B cell (primary cell): ENCODE results near the gene PRPF31. TPM values are rescaled to one million over a fixed set of nuclear protein-coding genes. Genes with fewer than 3 reads are reported as not detected.

Experiments
- ATAC-seq: fragments of 200-7000 bp; cut with Tn5 transposase; one replicate; pipeline ENCODE4 v1.10.0; 2021; ENCODE audit warnings: low read depth, mild to moderate bottlenecking, moderate number of reproducible peaks, moderate library complexity
- CTCF ChIA-PET: fragments of 350-600 bp; sonication (Branson Sonifier 250); formaldehyde crosslinking; loops from one replicate; lab custom pipeline; 2021; ENCODE audit warnings: antibody characterized with exemption, inconsistent platforms; lab: Charles Lee
- POLR2A ChIA-PET: fragments of 350-600 bp; sonication (Branson Sonifier 250); formaldehyde crosslinking; loops from one replicate; lab custom pipeline; 2021; ENCODE audit warnings: antibody characterized with exemption; lab: Charles Lee
- DNase-seq: peaks from one replicate; pipeline ENCODE4 v3.0.0; 2013
- H2AFZ ChIP-seq: 2 replicates; pipeline ENCODE4 v1.6.1; 2012; ENCODE audit warnings: mild to moderate bottlenecking, low read depth, low read length; ENCODE audit not compliant: insufficient read depth, poor library complexity, severe bottlenecking
- H3K27ac ChIP-seq, 2 donors: 1 replicate in 1 of 2; 2 replicates in 1 of 2; pipeline ENCODE4 v1.5.1; 2012 to 2013; ENCODE audit warnings: low read length in 2 of 2, mild to moderate bottlenecking in 2 of 2, moderate library complexity in 1 of 2
- H3K27me3 ChIP-seq, 4 experiments: fragments of 200-600 bp in 1 of 4; sonication (generic) in 1 of 4; replicated peaks in 1 of 4; 1 replicate in 2 of 4; 2 replicates in 2 of 4; pipeline versions ENCODE4 v1.6.1 to v1.7.0; 2013 to 2016; ENCODE audit warnings: low read length in 3 of 4, mild to moderate bottlenecking in 2 of 4, mixed read lengths in 1 of 4, moderate library complexity in 1 of 4; ENCODE audit not compliant: insufficient read depth in 4 of 4, control insufficient read depth in 3 of 4; ENCODE audit errors: control extremely low read depth in 1 of 4
- H3K36me3 ChIP-seq, 2 experiments: replicated peaks in 1 of 2; 1 replicate in 1 of 2; 2 replicates in 1 of 2; pipeline versions ENCODE4 v1.6.1 to v1.7.1; 2013; ENCODE audit warnings: low read length in 1 of 2; ENCODE audit not compliant: insufficient read depth in 2 of 2, control insufficient read depth in 1 of 2; ENCODE audit errors: control extremely low read depth in 1 of 2, extremely low read depth in 1 of 2
- H3K4me1 ChIP-seq, 2 donors: fragments of 200-600 bp in 1 of 2; sonication (generic) in 1 of 2; 1 replicate in 1 of 2; 2 replicates in 1 of 2; pipeline versions ENCODE4 v1.5.1 to v1.6.1; 2013 to 2017; ENCODE audit warnings: low read length in 2 of 2; ENCODE audit not compliant: control insufficient read depth in 2 of 2, insufficient read depth in 2 of 2
- H3K4me2 ChIP-seq: replicated peaks from 2 replicates; pipeline ENCODE3; 2012; ENCODE audit warnings: mild to moderate bottlenecking, low read depth, low read length; ENCODE audit not compliant: poor library complexity, severe bottlenecking
- H3K4me3 ChIP-seq, 5 experiments: fragments of 200-600 bp in 1 of 5; sonication (generic) in 1 of 5; 1 replicate in 3 of 5; 2 replicates in 2 of 5; pipeline versions ENCODE4 v1.5.1 to v1.7.0; 2011 to 2016; ENCODE audit warnings: low read length in 4 of 5, mild to moderate bottlenecking in 4 of 5, low read depth in 2 of 5, control low read depth in 1 of 5, moderate library complexity in 1 of 5; ENCODE audit not compliant: insufficient read depth in 1 of 5; ENCODE audit errors: control extremely low read depth in 1 of 5, extremely low read depth in 1 of 5
- H3K79me2 ChIP-seq: fragments of 200-600 bp; sonication (generic); one replicate; pipeline ENCODE4 v1.6.0; 2016; ENCODE audit warnings: low read length; ENCODE audit not compliant: control insufficient read depth, insufficient read depth
- H3K9ac ChIP-seq: fragments of 200-600 bp; sonication (generic); 2 replicates; pipeline ENCODE4 v1.6.1; 2017; ENCODE audit warnings: mild to moderate bottlenecking, low read length, moderate library complexity
- H3K9me3 ChIP-seq, 3 donors: one replicate each; pipeline versions ENCODE4 v1.6.1 to v1.7.1; 2013; ENCODE audit warnings: low read length in 2 of 3; ENCODE audit not compliant: control insufficient read depth in 2 of 3, insufficient read depth in 1 of 3; ENCODE audit errors: control extremely low read depth in 1 of 3
- H4K20me1 ChIP-seq: 2 replicates; pipeline ENCODE4 v1.6.0; 2012; ENCODE audit warnings: mild to moderate bottlenecking, low read length; ENCODE audit not compliant: insufficient read depth, control insufficient read depth, poor library complexity, severe bottlenecking
- H3K27ac Mint-ChIP-seq: one replicate; pipeline ENCODE4 v1.8.0; 2021; ENCODE audit warnings: mixed read lengths
- H3K27me3 Mint-ChIP-seq: one replicate; pipeline ENCODE4 v1.8.0; 2021; ENCODE audit warnings: mixed read lengths
- H3K4me1 Mint-ChIP-seq: one replicate; pipeline ENCODE4 v1.8.0; 2021; ENCODE audit warnings: mixed read lengths
- H3K4me3 Mint-ChIP-seq: one replicate; pipeline ENCODE4 v1.8.0; 2021; ENCODE audit warnings: mixed read lengths
- H3K9me3 Mint-ChIP-seq: one replicate; pipeline ENCODE4 v1.8.0; 2022; ENCODE audit warnings: mixed read lengths; ENCODE audit not compliant: insufficient read depth
- EZH2 ChIP-seq: IDR thresholded peaks from 2 replicates; pipeline ENCODE4 v1.6.1; 2012; ENCODE audit warnings: borderline replicate concordance, low read depth, mild to moderate bottlenecking, moderate library complexity, low read length; ENCODE audit not compliant: insufficient read depth, poor library complexity, severe bottlenecking
- WGBS: methylation state at CpG from one replicate; pipeline ENCODE4 v1.1.5; 2013; ENCODE audit warnings: missing lambda C conversion rate; ENCODE audit not compliant: insufficient coverage; 5-methylcytosine and 5-hydroxymethylcytosine counted together
- intact Hi-C: fragments of 100-400 bp; cut with micrococcal nuclease; formaldehyde crosslinking; loops from one replicate; pipeline ENCODE4 v1.10.0; 2022
- polyA plus RNA-seq: library from polyadenylated mRNA; depleted of rRNA; stranded (reverse); fragments of >200 nt; gene quantifications from 2 replicates; pipeline ENCODE4 v1.2.3, GENCODE V29; 2012
- total RNA-seq, 2 donors: library from RNA; stranded (reverse); fragments of 120-200 nt in 1 of 2; gene quantifications; 1 replicate in 1 of 2; 2 replicates in 1 of 2; pipeline versions ENCODE4 v1.2.3 to v1.2.4, GENCODE V29; 2013 to 2022
- TF ChIP-seq, protein P1 (sequence below): fragments of 200-600 bp; IDR thresholded peaks from one replicate; pipeline ENCODE4 v1.8.0; 2022; ENCODE audit warnings: antibody characterized with exemption, mild to moderate bottlenecking

The PRPF31 gene
- total and polyA plus RNA-seq, 2 donors (not counting 1 experiment from before 2014, with no cell fraction given) = 61.2 to 66.2 TPM

DNA sequence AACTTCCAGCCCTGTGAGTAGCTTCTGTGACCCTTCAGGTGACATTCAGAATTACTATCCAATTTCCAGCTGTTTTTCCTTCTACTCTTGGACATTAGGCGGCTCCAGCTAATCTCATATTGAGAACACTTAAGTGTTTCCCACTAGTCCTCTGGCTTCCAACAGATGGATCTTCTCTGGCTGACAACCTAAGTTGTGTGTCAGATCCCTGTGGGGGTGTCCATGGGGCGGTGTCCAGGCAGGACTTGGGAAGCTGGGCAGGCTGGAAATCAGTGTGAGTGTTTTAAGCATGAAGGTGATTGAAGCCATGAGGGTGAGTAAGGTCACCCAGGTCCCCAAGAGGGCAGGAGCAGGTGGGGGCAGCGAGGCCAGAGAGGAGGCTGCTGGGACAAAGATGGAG is 32.1 kb downstream of the PRPF31 start:
- Histone ChIP-seq H3K79me2 (peaks cover 22% of the 10 kb centered on the region), H3K27me3 (no peaks in the 10 kb centered on the region), H3K36me3 (peaks cover 0 to 89% of the 10 kb centered on the region in 2 experiments), H4K20me1 (peaks cover 74% of the 10 kb centered on the region), H3K9me3 (no peaks in the 10 kb centered on the region), H3K27ac (no peak overlapping the region), H2AFZ (no peak overlapping the region), H3K9ac (no peak overlapping the region), H3K4me3 (no peak overlapping the region), H3K4me1 (no peaks in the 10 kb centered on the region), H3K4me2 (no peak overlapping the region)
- Mint-ChIP-seq H3K27ac (no peak overlapping the region), H3K4me1 (no peaks in the 10 kb centered on the region), H3K4me3 (no peak overlapping the region), H3K27me3 (no peaks in the 10 kb centered on the region), H3K9me3 (no peaks in the 10 kb centered on the region)
- WGBS = 100% methylated on average over 3 of the region's 3 CpGs
- intact Hi-C loops = no loop called here
- DNase-seq (no peak), ATAC-seq (no peak)
- TF ChIP-seq EZH2 = no peak
- TF ChIP-seq, protein P1, sequence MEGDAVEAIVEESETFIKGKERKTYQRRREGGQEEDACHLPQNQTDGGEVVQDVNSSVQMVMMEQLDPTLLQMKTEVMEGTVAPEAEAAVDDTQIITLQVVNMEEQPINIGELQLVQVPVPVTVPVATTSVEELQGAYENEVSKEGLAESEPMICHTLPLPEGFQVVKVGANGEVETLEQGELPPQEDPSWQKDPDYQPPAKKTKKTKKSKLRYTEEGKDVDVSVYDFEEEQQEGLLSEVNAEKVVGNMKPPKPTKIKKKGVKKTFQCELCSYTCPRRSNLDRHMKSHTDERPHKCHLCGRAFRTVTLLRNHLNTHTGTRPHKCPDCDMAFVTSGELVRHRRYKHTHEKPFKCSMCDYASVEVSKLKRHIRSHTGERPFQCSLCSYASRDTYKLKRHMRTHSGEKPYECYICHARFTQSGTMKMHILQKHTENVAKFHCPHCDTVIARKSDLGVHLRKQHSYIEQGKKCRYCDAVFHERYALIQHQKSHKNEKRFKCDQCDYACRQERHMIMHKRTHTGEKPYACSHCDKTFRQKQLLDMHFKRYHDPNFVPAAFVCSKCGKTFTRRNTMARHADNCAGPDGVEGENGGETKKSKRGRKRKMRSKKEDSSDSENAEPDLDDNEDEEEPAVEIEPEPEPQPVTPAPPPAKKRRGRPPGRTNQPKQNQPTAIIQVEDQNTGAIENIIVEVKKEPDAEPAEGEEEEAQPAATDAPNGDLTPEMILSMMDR = no peak
- CTCF ChIA-PET = no interaction called here
- POLR2A ChIA-PET = no interaction called here

DNA sequence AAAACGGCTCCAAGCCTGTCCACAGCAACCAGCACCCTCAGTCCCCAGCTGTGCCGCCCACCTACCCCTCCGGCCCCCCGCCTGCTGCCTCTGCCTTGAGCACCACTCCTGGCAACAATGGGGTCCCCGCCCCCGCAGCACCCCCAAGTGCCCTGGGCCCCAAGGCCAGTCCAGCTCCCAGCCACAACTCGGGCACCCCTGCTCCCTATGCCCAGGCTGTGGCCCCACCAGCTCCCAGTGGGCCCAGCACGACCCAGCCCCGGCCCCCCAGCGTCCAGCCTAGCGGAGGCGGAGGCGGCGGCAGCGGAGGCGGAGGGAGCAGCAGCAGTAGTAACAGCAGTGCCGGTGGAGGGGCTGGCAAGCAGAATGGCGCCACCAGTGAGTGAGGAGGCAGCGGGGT is 32.6 kb downstream of the PRPF31 start:
- ATAC-seq = no peak
- 97% methylated on average over 17 of the region's 19 CpGs for WGBS
- Histone ChIP-seq H3K27me3 (no peaks in the 10 kb centered on the region), H4K20me1 (peaks cover 74% of the 10 kb centered on the region), H3K79me2 (peaks cover 18% of the 10 kb centered on the region), H3K4me3 (no peak overlapping the region), H2AFZ (no peak overlapping the region), H3K9me3 (no peaks in the 10 kb centered on the region), H3K9ac (no peak overlapping the region), H3K4me1 (no peaks in the 10 kb centered on the region), H3K36me3 (peaks cover 0 to 86% of the 10 kb centered on the region in 2 experiments), H3K27ac (no peak overlapping the region), H3K4me2 (no peak overlapping the region)
- TF ChIP-seq, protein P1 = no peak
- no peak for TF ChIP-seq EZH2
- CTCF ChIA-PET = no interaction called here
- H3K27me3 Mint-ChIP-seq = no peaks in the 10 kb centered on the region
- DNase-seq = no peak
- H3K4me1 Mint-ChIP-seq = no peaks in the 10 kb centered on the region
- H3K27ac Mint-ChIP-seq = no peak overlapping the region
- H3K4me3 Mint-ChIP-seq = no peak overlapping the region
- POLR2A ChIA-PET = interaction anchor here (0.6 kb wide), 1 partner anchor 10 kb away, joined by 3 read pairs; no protein-coding TSS in a partner anchor
- no peaks in the 10 kb centered on the region for H3K9me3 Mint-ChIP-seq
- intact Hi-C loops = no loop called here
